ENCODE data around the gene FGF8. TPM values are rescaled to one million over a fixed set of nuclear protein-coding genes. Genes with fewer than 3 reads are reported as not detected.

Gene FGF8
- total RNA-seq, 1 donor from 2014 or later = not detected

DNA sequence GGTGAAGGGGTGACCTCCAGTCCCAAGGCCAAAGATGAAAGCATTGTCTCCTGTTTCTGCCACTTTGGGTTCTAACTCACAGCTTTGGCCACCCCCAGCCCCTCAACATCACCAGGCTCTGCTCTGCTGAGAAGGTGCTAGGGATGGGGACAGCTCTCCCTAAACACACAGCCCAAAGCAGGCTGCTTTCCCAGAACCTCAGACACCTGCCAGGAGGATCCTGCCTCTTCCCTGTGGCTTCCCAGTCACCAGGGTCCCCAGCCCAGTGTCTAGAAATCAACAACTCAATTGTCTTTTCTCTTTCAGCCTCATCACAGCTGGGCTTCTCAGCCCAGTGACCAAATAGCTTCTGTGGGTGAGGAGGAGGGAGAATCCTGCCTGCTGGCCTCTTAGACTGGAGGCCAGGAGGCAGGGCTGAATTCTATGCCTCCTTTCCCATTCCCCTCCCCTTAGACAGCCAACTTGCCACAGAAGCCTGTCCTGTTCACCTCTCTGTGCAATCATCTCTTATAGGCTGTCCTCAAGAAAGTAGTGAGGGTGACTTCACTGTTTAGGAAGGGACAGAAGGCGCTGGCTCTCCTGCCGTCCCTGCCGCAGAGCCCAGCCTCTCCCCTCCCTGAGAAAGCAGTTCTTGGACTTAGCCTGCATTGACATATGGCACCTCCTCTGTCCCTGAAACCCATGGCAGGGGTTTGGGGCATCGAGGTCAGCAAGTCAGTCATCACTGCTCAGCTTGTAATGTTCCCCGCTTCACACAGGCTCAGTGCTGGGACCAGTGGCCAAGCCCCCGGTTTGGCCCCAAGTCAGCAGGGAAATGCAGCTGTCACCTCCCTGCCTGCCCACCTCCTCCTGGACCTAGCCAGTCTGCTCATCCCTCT lies 3.7 kb downstream of the FGF8 start:
- TF ChIP-seq, protein P1, sequence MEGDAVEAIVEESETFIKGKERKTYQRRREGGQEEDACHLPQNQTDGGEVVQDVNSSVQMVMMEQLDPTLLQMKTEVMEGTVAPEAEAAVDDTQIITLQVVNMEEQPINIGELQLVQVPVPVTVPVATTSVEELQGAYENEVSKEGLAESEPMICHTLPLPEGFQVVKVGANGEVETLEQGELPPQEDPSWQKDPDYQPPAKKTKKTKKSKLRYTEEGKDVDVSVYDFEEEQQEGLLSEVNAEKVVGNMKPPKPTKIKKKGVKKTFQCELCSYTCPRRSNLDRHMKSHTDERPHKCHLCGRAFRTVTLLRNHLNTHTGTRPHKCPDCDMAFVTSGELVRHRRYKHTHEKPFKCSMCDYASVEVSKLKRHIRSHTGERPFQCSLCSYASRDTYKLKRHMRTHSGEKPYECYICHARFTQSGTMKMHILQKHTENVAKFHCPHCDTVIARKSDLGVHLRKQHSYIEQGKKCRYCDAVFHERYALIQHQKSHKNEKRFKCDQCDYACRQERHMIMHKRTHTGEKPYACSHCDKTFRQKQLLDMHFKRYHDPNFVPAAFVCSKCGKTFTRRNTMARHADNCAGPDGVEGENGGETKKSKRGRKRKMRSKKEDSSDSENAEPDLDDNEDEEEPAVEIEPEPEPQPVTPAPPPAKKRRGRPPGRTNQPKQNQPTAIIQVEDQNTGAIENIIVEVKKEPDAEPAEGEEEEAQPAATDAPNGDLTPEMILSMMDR (IDR thresholded peaks at IDR 0.05) = no peak
- TF ChIP-seq POLR2AphosphoS5 (IDR thresholded peaks at IDR 0.05; ENCODE audit: insufficient read depth in 1 of 2, low read depth in 1 of 2) (no peak), POLR2A (IDR thresholded peaks at IDR 0.05) (no peak)
- peaks cover 25% of the 10 kb centered on the region for H3K4me1 ChIP-seq
- peaks cover 8% of the 10 kb centered on the region for H3K27me3 ChIP-seq
- H3K9me3 ChIP-seq = no peaks in the 10 kb centered on the region
- H3K27ac ChIP-seq = no peak overlapping the region
- no peak overlapping the region for H3K4me3 ChIP-seq
- no peak for DNase-seq (ENCODE audit: extremely low spot score in 2 of 2)
- intact Hi-C loops (cut with DNase I) = loop anchor here (10.0 kb wide), 1 partner anchor 167 kb away; no protein-coding TSS in a partner anchor
- no peaks in the 10 kb centered on the region for H3K36me3 ChIP-seq

GRCh38 chr10:101771380-101771779 lies 4.5 kb downstream of the FGF8 start:
- intact Hi-C loops (cut with DNase I) = loop anchor here (10.0 kb wide), 1 partner anchor 167 kb away; no protein-coding TSS in a partner anchor
- DNase-seq (ENCODE audit: extremely low spot score in 2 of 2) = no peak
- Histone ChIP-seq H3K9me3 (no peaks in the 10 kb centered on the region), H3K4me3 (no peak overlapping the region), H3K4me1 (peaks cover 23% of the 10 kb centered on the region), H3K36me3 (no peaks in the 10 kb centered on the region), H3K27ac (no peak overlapping the region), H3K27me3 (peaks cover 8% of the 10 kb centered on the region)
- TF ChIP-seq POLR2AphosphoS5 (IDR thresholded peaks at IDR 0.05; ENCODE audit: insufficient read depth in 1 of 2, low read depth in 1 of 2) (no peak), POLR2A (IDR thresholded peaks at IDR 0.05) (no peak)
- TF ChIP-seq, protein P1 (IDR thresholded peaks at IDR 0.05) = no peak

DNA sequence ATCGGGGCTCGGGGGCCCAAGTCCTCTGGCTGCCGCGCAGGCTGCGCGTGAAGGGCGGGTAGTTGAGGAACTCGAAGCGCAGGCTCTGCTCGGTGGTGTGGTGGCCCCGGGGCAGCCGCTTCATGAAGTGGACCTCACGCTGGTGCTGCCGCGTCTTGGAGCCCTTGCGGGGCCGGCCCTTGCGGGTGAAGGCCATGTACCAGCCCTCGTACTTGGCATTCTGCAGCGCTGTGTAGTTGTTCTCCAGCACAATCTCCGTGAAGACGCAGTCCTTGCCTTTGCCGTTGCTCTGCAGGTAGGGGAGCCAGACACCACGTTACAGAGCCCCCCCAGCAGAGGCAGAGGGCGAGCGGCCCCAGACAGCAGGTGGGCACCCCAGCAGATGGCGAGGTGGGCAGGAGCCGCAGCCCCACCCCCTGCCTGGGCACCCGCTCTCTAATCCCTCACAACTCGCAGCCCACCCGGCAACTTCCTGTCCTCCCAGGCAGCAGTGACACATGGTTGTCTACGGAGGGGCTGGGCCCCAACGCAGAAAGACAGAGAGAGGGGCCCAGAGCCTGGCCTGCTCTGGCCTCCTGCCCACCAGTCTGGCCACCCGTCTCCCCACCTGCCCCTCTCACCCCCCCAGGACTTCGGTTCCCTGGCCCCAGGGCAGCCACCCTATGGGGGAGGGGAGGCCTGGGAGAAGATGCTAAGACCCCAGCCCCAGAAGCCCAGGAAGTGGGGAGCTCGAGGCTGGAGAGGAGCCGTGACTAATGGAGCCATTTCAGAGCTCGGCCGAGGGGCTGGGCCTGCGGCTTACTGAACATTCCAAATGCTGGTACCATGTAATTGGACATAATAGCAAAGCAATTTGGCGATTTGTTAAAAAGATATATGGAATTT lies 5.3 kb downstream of the FGF8 start:
- H3K27ac ChIP-seq = no peak overlapping the region
- TF ChIP-seq, protein P1 (IDR thresholded peaks at IDR 0.05) = no peak
- no peak for TF ChIP-seq POLR2AphosphoS5 (IDR thresholded peaks at IDR 0.05; ENCODE audit: insufficient read depth in 1 of 2, low read depth in 1 of 2)
- TF ChIP-seq POLR2A (IDR thresholded peaks at IDR 0.05) = no peak
- H3K36me3 ChIP-seq = no peaks in the 10 kb centered on the region
- intact Hi-C loops (cut with DNase I) = loop anchor here (10.0 kb wide), 1 partner anchor 166 kb away; no protein-coding TSS in a partner anchor
- H3K9me3 ChIP-seq = no peaks in the 10 kb centered on the region
- H3K27me3 ChIP-seq = peaks cover 7% of the 10 kb centered on the region
- peaks cover 19% of the 10 kb centered on the region for H3K4me1 ChIP-seq
- no peak overlapping the region for H3K4me3 ChIP-seq
- no peak for DNase-seq (ENCODE audit: extremely low spot score in 2 of 2)

- Histone ChIP-seq H3K4me3 (no peak overlapping the region), H3K36me3 (no peaks in the 10 kb centered on the region), H3K4me1 (peaks cover 10% of the 10 kb centered on the region), H3K27me3 (no peaks in the 10 kb centered on the region), H3K27ac (no peak overlapping the region), H3K9me3 (no peaks in the 10 kb centered on the region)
- intact Hi-C loops (cut with DNase I) = loop anchor here (10.0 kb wide), 1 partner anchor 165 kb away; no protein-coding TSS in a partner anchor
- DNase-seq (ENCODE audit: extremely low spot score in 2 of 2) = no peak
- no peak for TF ChIP-seq POLR2A (IDR thresholded peaks at IDR 0.05)
- TF ChIP-seq, protein P1 (IDR thresholded peaks at IDR 0.05) = no peak
- TF ChIP-seq POLR2AphosphoS5 (IDR thresholded peaks at IDR 0.05; ENCODE audit: insufficient read depth in 1 of 2, low read depth in 1 of 2) = no peak
Observed at GRCh38 chr10:101769541-101770180, 6.3 kb downstream of the FGF8 start.

Measured in vagina (tissue), 2 donors.